NCI-H2171 (cell line): ENCODE data around the gene TTC32.
"Not testable (repeated sequence)": the region's sequence is repeated elsewhere in the genome, so short reads cannot be mapped to it uniquely, and the experiment has no call there.

ENCODE experiments used
- DNase-seq: peaks from one replicate; lab custom pipeline; 2025; lab: John Stamatoyannopoulos, UW

The TTC32 gene

GRCh38 chr2:19899985-19900930 lies 1.5 kb downstream of the TTC32 start:
- no peak for DNase-seq

- DNase-seq = no peak
Measured at GRCh38 chr2:19898592-19899329, 3.0 kb downstream of the TTC32 start.

GRCh38 chr2:19897623-19898245 lies 4.0 kb downstream of the TTC32 start:
- DNase-seq = no peak

- DNase-seq = no peak
Measured at GRCh38 chr2:19895535-19895934, 6.2 kb downstream of the TTC32 start.

GRCh38 chr2:19894134-19894792 lies 7.5 kb downstream of the TTC32 start:
- no peak for DNase-seq

GRCh38 chr2:19893520-19894133 lies 8.2 kb downstream of the TTC32 start:
- DNase-seq = no peak

GRCh38 chr2:19891971-19892370 lies 9.8 kb downstream of the TTC32 start:
- not testable (repeated sequence) for DNase-seq

- no peak for DNase-seq
Measured at GRCh38 chr2:19890104-19890503, 11.7 kb downstream of the TTC32 start.

- DNase-seq = no peak
Measured at GRCh38 chr2:19888831-19889230, 13.0 kb downstream of the TTC32 start.

GRCh38 chr2:19887510-19887909 lies 14.3 kb downstream of the TTC32 start:
- DNase-seq = no peak

- no peak for DNase-seq
Measured at GRCh38 chr2:19886261-19886660, 15.5 kb downstream of the TTC32 start.

- no peak for DNase-seq
Measured at GRCh38 chr2:19885791-19886190, 16.0 kb downstream of the TTC32 start.

- no peak for DNase-seq
Measured at GRCh38 chr2:19883971-19884720, 17.6 kb downstream of the TTC32 start.

GRCh38 chr2:19883486-19883885 lies 18.3 kb downstream of the TTC32 start:
- DNase-seq = no peak

- no peak for DNase-seq
Measured at GRCh38 chr2:19882286-19882685, 19.5 kb downstream of the TTC32 start.

- DNase-seq = no peak
Measured at GRCh38 chr2:19881908-19882265, 19.9 kb downstream of the TTC32 start.

GRCh38 chr2:19881221-19881907 lies 20.4 kb downstream of the TTC32 start:
- no peak for DNase-seq

- DNase-seq = not testable (repeated sequence)
Measured at GRCh38 chr2:19880191-19880590, 21.6 kb downstream of the TTC32 start.

GRCh38 chr2:19879120-19879519 lies 22.7 kb downstream of the TTC32 start:
- DNase-seq = no peak

GRCh38 chr2:19878268-19879046 lies 23.3 kb downstream of the TTC32 start:
- no peak for DNase-seq
